OCI-LY3 (cell line): ENCODE results near the gene RGMA.
A peak's percentile ranks its signal among the peaks of the same experiment; 100 is the strongest.

Experiments
- H2AFZ ChIP-seq: fragments of 200-600, 300-600 bp; shearing (Covaris generic); 2 replicates; pipeline ENCODE4 v1.6.0; 2014; ENCODE audit warnings: antibody characterized with exemption, low read depth, low read length
- H3K27ac ChIP-seq: fragments of 200-600, 300-600 bp; sonication (generic); 2 replicates; pipeline ENCODE4 v1.5.1; 2014; ENCODE audit warnings: mild to moderate bottlenecking, low read length, moderate library complexity, mixed read lengths
- H3K27me3 ChIP-seq: fragments of 200-600, 300-600 bp; sonication (generic); 2 replicates; pipeline ENCODE4 v1.6.1; 2014; ENCODE audit warnings: low read depth, low read length, mixed read lengths
- H3K36me3 ChIP-seq: fragments of 200-600, 300-600 bp; sonication (generic); replicated peaks from 2 replicates; pipeline ENCODE3; 2014; ENCODE audit warnings: low read depth, low read length, mixed read lengths
- H3K4me1 ChIP-seq: fragments of 300-600, 200-600 bp; sonication (generic); 2 replicates; pipeline ENCODE4 v1.6.1; 2014; ENCODE audit warnings: low read length, mixed read lengths
- H3K4me2 ChIP-seq: fragments of 200-600, 300-600 bp; sonication (generic); 2 replicates; pipeline ENCODE4 v1.6.1; 2014; ENCODE audit warnings: low read length, mixed read lengths
- H3K4me3 ChIP-seq: fragments of 300-600, 200-600 bp; sonication (generic); 2 replicates; pipeline ENCODE4 v1.5.1; 2014; ENCODE audit warnings: antibody characterized with exemption, mild to moderate bottlenecking, low read length, moderate library complexity
- H3K79me2 ChIP-seq: fragments of 300-600, 200-600 bp; shearing (Covaris generic); 2 replicates; pipeline ENCODE4 v1.6.1; 2014; ENCODE audit warnings: mild to moderate bottlenecking, low read length, mixed read lengths
- H3K9ac ChIP-seq: fragments of 300-600, 200-600 bp; shearing (Covaris generic); 2 replicates; pipeline ENCODE4 v1.6.0; 2014; ENCODE audit warnings: mild to moderate bottlenecking, low read length, moderate library complexity
- H3K9me3 ChIP-seq: fragments of 200-600, 300-600 bp; shearing (Covaris generic); 2 replicates; pipeline ENCODE4 v1.6.1; 2014; ENCODE audit warnings: low read length, mixed read lengths; ENCODE audit not compliant: insufficient read depth
- H4K20me1 ChIP-seq: fragments of 200-600, 300-600 bp; sonication (generic); 2 replicates; pipeline ENCODE4 v1.6.1; 2016; ENCODE audit warnings: low read length, mixed read lengths; ENCODE audit not compliant: insufficient read depth
- EZH2phosphoT487 ChIP-seq: fragments of 200-600 bp; shearing (Covaris generic); IDR thresholded peaks from 2 replicates; pipeline ENCODE4 v1.6.1; 2018; ENCODE audit warnings: antibody characterized with exemption, mixed run types, low read depth
- TF ChIP-seq, protein P1 (sequence below): fragments of 200-600, 300-600 bp; sonication (generic); IDR thresholded peaks from 2 replicates; pipeline ENCODE4 v1.5.1; 2014; ENCODE audit warnings: antibody characterized with exemption, low read length, low read depth

The RGMA gene

DNA sequence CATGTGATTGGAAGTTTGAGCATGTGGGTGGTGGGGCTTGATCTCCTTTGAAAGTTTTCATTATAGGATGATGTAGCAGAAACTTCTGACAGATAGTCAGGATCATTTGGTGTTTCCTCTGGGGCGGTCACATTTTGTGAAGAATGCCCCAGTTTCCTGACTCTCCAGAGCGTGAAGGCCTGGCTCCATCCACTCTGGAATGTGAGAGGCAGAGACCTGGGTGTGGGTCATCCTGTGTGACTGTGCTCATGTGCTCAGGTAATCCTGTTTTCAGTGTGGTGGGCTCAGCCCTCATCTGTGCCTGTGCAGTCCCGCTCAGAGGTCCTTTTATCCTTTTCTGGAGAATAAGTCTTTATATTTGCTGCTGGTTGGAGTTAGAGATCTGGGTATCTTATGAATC is 81.0 kb downstream of the RGMA start:
- no peaks in the 10 kb centered on the region for H3K27me3 ChIP-seq
- no peak overlapping the region for H3K9ac ChIP-seq
- H3K4me1 ChIP-seq, result no peaks in the 10 kb centered on the region
- TF ChIP-seq EZH2phosphoT487, result no peak
- TF ChIP-seq, protein P1, sequence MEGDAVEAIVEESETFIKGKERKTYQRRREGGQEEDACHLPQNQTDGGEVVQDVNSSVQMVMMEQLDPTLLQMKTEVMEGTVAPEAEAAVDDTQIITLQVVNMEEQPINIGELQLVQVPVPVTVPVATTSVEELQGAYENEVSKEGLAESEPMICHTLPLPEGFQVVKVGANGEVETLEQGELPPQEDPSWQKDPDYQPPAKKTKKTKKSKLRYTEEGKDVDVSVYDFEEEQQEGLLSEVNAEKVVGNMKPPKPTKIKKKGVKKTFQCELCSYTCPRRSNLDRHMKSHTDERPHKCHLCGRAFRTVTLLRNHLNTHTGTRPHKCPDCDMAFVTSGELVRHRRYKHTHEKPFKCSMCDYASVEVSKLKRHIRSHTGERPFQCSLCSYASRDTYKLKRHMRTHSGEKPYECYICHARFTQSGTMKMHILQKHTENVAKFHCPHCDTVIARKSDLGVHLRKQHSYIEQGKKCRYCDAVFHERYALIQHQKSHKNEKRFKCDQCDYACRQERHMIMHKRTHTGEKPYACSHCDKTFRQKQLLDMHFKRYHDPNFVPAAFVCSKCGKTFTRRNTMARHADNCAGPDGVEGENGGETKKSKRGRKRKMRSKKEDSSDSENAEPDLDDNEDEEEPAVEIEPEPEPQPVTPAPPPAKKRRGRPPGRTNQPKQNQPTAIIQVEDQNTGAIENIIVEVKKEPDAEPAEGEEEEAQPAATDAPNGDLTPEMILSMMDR, result no peak
- H3K36me3 ChIP-seq, result peaks cover 89% of the 10 kb centered on the region
- H3K4me3 ChIP-seq, result no peak overlapping the region
- H3K9me3 ChIP-seq, result no peaks in the 10 kb centered on the region
- no peak overlapping the region for H2AFZ ChIP-seq
- H3K27ac ChIP-seq, result no peak overlapping the region
- no peak overlapping the region for H3K4me2 ChIP-seq
- H4K20me1 ChIP-seq, result peaks cover 20% of the 10 kb centered on the region; the same call in 1 of the 2 replicates
- H3K79me2 ChIP-seq, result peaks cover 4% of the 10 kb centered on the region; the same call in 1 of the 2 replicates

DNA sequence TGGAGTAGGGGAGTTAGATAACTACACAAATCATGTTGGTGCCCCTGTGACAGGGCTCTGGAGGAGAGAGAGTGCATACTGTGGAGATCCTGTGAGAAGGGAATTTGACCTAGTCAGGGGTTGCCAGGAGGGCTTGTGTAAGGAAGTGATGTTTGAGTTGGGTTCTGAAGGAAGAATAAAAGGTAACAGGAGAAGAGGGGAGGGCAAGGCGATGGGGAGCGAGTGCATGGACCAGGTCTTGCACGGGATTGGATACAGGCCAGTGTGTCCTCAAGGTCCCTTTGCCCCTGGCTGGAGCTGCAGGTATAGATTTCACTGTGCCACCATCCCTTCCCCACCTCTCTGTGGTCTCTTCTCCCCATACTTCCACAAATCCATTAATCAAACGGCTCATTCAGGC is 83.9 kb downstream of the RGMA start:
- Histone ChIP-seq H3K4me3 (no peak overlapping the region), H3K36me3 (peaks cover 87% of the 10 kb centered on the region), H3K4me2 (no peak overlapping the region), H3K4me1 (no peaks in the 10 kb centered on the region), H3K9ac (no peak overlapping the region), H4K20me1 (peaks cover 24% of the 10 kb centered on the region; the same call in 1 of the 2 replicates), H3K27me3 (no peaks in the 10 kb centered on the region), H3K79me2 (peaks cover 4% of the 10 kb centered on the region; the same call in 1 of the 2 replicates), H3K9me3 (no peaks in the 10 kb centered on the region), H2AFZ (no peak overlapping the region), H3K27ac (no peak overlapping the region)
- TF ChIP-seq, protein P1, result no peak
- TF ChIP-seq EZH2phosphoT487, result no peak

GRCh38 chr15:93001881-93002280 is 87.1 kb downstream of the RGMA start:
- no peak overlapping the region for H3K4me2 ChIP-seq
- no peak overlapping the region for H3K4me3 ChIP-seq
- peaks cover 86% of the 10 kb centered on the region for H3K36me3 ChIP-seq
- no peak overlapping the region for H3K9ac ChIP-seq
- TF ChIP-seq, protein P1, result 0 out of 2 replicates have a peak, but pooled peaks have one; percentile 12
- no peak for TF ChIP-seq EZH2phosphoT487
- H3K4me1 ChIP-seq, result no peaks in the 10 kb centered on the region
- peaks cover 23% of the 10 kb centered on the region; the same call in 1 of the 2 replicates for H4K20me1 ChIP-seq
- H3K9me3 ChIP-seq, result no peaks in the 10 kb centered on the region
- H2AFZ ChIP-seq, result no peak overlapping the region
- H3K27me3 ChIP-seq, result no peaks in the 10 kb centered on the region
- no peaks in the 10 kb centered on the region; the same call in 1 of the 2 replicates for H3K79me2 ChIP-seq
- H3K27ac ChIP-seq, result no peak overlapping the region

DNA sequence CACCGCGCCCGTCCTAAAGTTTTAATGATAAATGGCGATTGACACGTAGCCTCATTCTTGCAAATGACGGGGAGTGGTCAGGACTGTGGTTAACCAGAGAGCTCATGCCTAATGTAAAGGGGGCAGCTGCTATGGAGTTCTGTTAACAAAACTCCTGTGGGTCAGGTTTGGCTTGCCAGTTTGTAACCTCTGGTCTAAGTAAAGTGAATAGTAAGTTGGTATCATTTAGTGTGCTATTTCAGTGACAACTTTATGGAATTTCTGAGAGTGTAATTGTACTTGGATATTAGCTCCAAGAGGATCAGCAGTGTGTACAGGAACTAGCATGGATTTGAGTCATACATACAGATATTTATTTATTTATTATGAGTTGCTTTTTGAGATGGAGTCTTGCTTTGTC is 87.9 kb downstream of the RGMA start:
- Histone ChIP-seq H2AFZ (no peak overlapping the region), H3K4me3 (no peak overlapping the region), H3K36me3 (peaks cover 85% of the 10 kb centered on the region), H3K79me2 (no peaks in the 10 kb centered on the region; the same call in 1 of the 2 replicates), H3K9ac (no peak overlapping the region), H3K4me1 (no peaks in the 10 kb centered on the region), H3K4me2 (no peak overlapping the region), H4K20me1 (peaks cover 19% of the 10 kb centered on the region; the same call in 1 of the 2 replicates), H3K27ac (no peak overlapping the region), H3K27me3 (no peaks in the 10 kb centered on the region), H3K9me3 (no peaks in the 10 kb centered on the region)
- no peak for TF ChIP-seq EZH2phosphoT487
- TF ChIP-seq, protein P1, result no peak
